ENCODE measurements around the gene PEX5. TPM values are rescaled to one million over a fixed set of nuclear protein-coding genes. Genes with fewer than 3 reads are reported as not detected.

PEX5 gene
- total and polyA plus RNA-seq, 2 of the 8 experiments (the other 6 are each of a cell fraction or from before 2014, with no cell fraction given): 16.8 to 50.5 TPM

DNA sequence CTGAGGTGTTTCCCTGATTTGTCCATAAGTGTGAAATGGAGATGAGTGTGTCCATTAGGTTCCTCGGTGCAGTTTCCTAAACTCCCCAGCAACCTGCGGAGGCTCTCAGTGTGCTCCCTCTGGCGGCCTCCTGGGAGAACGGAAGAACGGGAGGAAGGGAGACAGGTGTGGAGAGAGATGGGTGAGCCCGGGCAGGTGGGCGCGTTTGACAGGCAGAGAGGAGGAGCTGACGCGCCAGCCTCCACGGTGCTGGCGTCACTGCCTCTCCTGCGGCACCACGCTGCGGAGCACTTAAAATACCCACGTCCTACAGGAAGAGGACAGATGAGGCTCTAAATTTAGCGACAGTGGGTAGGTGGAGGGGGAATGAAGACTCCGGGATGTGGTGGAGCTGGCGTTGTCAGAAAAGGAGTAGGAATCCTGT, 26.8 kb upstream of the PEX5 start:
- H3K23ac ChIP-seq (ENCODE audit: insufficient read length): no peak overlapping the region
- H4K8ac ChIP-seq (ENCODE audit: extremely low read depth, insufficient read depth, low read length): no peak overlapping the region
- WGBS, 2 experiments (ENCODE audit: extremely low coverage in 1 of 2, insufficient coverage in 1 of 2, insufficient read length in 1 of 2, insufficient replicate concordance in 2 of 2, low coverage in 1 of 2, low lambda C conversion rate in 2 of 2, missing lambda C conversion rate in 1 of 2): 49% methylated on average over 18 of the region's 19 CpGs; no CpG with 5 or more reads in 1 of the 2 experiments
- no peak overlapping the region for H3K4ac ChIP-seq (replicated peaks; ENCODE audit: insufficient read length, low read depth, low read length)
- no peak overlapping the region for H4K91ac ChIP-seq (replicated peaks; ENCODE audit: insufficient read length, low read length)
- no peaks in the 10 kb centered on the region for H4K20me1 ChIP-seq (replicated peaks in 1 of 2; ENCODE audit: control insufficient read depth in 1 of 2, insufficient read depth in 2 of 2, low read length in 2 of 2)
- peak overlapping the region; percentile 5 to 47; a peak in 2 of 4 replicates for H3K4me2 ChIP-seq (ENCODE audit: insufficient read depth in 1 of 2, low read depth in 2 of 2, low read length in 2 of 2)
- peaks cover 23 to 28% of the 10 kb centered on the region in 2 experiments for H3K9me3 ChIP-seq (ENCODE audit: insufficient read depth in 2 of 2, low read depth in 1 of 2, low read length in 1 of 2)
- H3K56ac ChIP-seq (replicated peaks; ENCODE audit: insufficient read length, low read depth, low read length): no peak overlapping the region
- H2AK5ac ChIP-seq (ENCODE audit: low read depth, low read length): no peak overlapping the region
- H3K23me2 ChIP-seq (ENCODE audit: low read depth, low read length): no peaks in the 10 kb centered on the region; the same call in 1 of the 2 replicates
- H4K5ac ChIP-seq (ENCODE audit: insufficient read length, low read depth, low read length): no peak overlapping the region
- H3K14ac ChIP-seq (ENCODE audit: insufficient read length): no peak overlapping the region
- H2AFZ ChIP-seq (ENCODE audit: low read length): no peak overlapping the region; the same call in 1 of the 2 replicates
- H2BK20ac ChIP-seq (ENCODE audit: low read length): no peak overlapping the region
- no peak overlapping the region for H3K18ac ChIP-seq (ENCODE audit: extremely low read depth, low read length)
- ChIA-PET CTCF (ENCODE audit: partially characterized antibody) (interaction anchor here (0.5 to 6.1 kb wide), 20 partner anchors 9 to 894 kb away, joined by 3 to 71 read pairs (median 4); no protein-coding TSS in a partner anchor), POLR2A (ENCODE audit: partially characterized antibody) (interaction anchor here (0.7 to 2.7 kb wide), 5 partner anchors 9 to 219 kb away, joined by 3 to 11 read pairs (median 5); partner anchors contain the start of genes C12orf57, CLSTN3, PEX5 and RNU7-1)
- no peaks in the 10 kb centered on the region; a peak in 2 of 7 replicates for H3K27me3 ChIP-seq (replicated peaks in 1 of 4; ENCODE audit: control insufficient read depth in 3 of 4, extremely low read depth in 1 of 4, insufficient read depth in 3 of 4, low read length in 3 of 4)
- no peaks in the 10 kb centered on the region for H3K36me3 ChIP-seq (ENCODE audit: control insufficient read depth in 2 of 4, insufficient read depth in 4 of 4, low read length in 3 of 4)
- H3K9ac ChIP-seq (replicated peaks in 1 of 4; ENCODE audit: extremely low read depth in 1 of 4, low read depth in 3 of 4, low read length in 3 of 4): no peak overlapping the region
- H3K79me1 ChIP-seq (ENCODE audit: low read depth, low read length): no peaks in the 10 kb centered on the region; the same call in 1 of the 2 replicates
- H2BK12ac ChIP-seq (ENCODE audit: low read depth, low read length): 0 out of 2 replicates have a peak overlapping the region, but pooled peaks have one; percentile 41
- H2BK5ac ChIP-seq (ENCODE audit: low read depth, low read length): no peak overlapping the region
- no peak overlapping the region; a peak in 1 of 8 replicates for H3K4me3 ChIP-seq (ENCODE audit: extremely low read depth in 1 of 4, insufficient read depth in 2 of 4, low read depth in 3 of 4, low read length in 4 of 4)
- DNase-seq (ENCODE audit: low read depth in 1 of 2, low spot score in 2 of 2): peak; percentile 46 to 70
- H2BK120ac ChIP-seq (replicated peaks; ENCODE audit: low read depth, low read length): no peak overlapping the region
- H3K79me2 ChIP-seq (ENCODE audit: control insufficient read depth in 1 of 2, insufficient read depth in 2 of 2, low read length in 2 of 2): no peaks in the 10 kb centered on the region
- H2BK15ac ChIP-seq (ENCODE audit: low read length): no peak overlapping the region
- no peak for FAIRE-seq
- H3K27ac ChIP-seq (ENCODE audit: low read depth, low read length): no peak overlapping the region
- no peaks in the 10 kb centered on the region for H3K4me1 ChIP-seq (replicated peaks in 1 of 4; ENCODE audit: control insufficient read depth in 3 of 4, insufficient read depth in 4 of 4, low read length in 3 of 4)
- TF ChIP-seq SIN3A (conservative IDR thresholded peaks at IDR 0.05 in 1 of 2, IDR thresholded peaks at IDR 0.05 in 1 of 2; ENCODE audit: low read depth in 1 of 2, low read length in 2 of 2): 0 out of 4 replicates have a peak, but pooled peaks of 1 of the 2 experiments have one; percentile 18
- 0 out of 2 replicates have a peak, but pooled peaks have one; percentile 52 for TF ChIP-seq TCF12 (IDR thresholded peaks at IDR 0.05; ENCODE audit: low read depth, low read length)
- TF ChIP-seq CREB1 (IDR thresholded peaks at IDR 0.05): peak; percentile 66
- TF ChIP-seq YY1 (IDR thresholded peaks at IDR 0.05; ENCODE audit: low read depth, low read length): 0 out of 2 replicates have a peak, but pooled peaks have one; percentile 10
- TF ChIP-seq, protein P1, sequence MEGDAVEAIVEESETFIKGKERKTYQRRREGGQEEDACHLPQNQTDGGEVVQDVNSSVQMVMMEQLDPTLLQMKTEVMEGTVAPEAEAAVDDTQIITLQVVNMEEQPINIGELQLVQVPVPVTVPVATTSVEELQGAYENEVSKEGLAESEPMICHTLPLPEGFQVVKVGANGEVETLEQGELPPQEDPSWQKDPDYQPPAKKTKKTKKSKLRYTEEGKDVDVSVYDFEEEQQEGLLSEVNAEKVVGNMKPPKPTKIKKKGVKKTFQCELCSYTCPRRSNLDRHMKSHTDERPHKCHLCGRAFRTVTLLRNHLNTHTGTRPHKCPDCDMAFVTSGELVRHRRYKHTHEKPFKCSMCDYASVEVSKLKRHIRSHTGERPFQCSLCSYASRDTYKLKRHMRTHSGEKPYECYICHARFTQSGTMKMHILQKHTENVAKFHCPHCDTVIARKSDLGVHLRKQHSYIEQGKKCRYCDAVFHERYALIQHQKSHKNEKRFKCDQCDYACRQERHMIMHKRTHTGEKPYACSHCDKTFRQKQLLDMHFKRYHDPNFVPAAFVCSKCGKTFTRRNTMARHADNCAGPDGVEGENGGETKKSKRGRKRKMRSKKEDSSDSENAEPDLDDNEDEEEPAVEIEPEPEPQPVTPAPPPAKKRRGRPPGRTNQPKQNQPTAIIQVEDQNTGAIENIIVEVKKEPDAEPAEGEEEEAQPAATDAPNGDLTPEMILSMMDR (IDR thresholded peaks at IDR 0.05; ENCODE audit: control extremely low read depth in 1 of 3, insufficient read depth in 1 of 3, low read depth in 1 of 3, low read length in 3 of 3): peak; percentile 66 to 84 (median 74)
- TF ChIP-seq SP4 (IDR thresholded peaks at IDR 0.05; ENCODE audit: low read length): peak; percentile 81; the same call in 1 of the 2 replicates
- TF ChIP-seq RFX5 (IDR thresholded peaks at IDR 0.05; ENCODE audit: borderline replicate concordance, low read depth, low read length): peak; percentile 60; the same call in 1 of the 2 replicates
- TF ChIP-seq RAD21 (IDR thresholded peaks at IDR 0.05 in 1 of 2, conservative IDR thresholded peaks at IDR 0.05 in 1 of 2; ENCODE audit: low read depth in 2 of 2, low read length in 2 of 2): peak; percentile 46 to 52
- TF ChIP-seq TAF7 (optimal IDR thresholded peaks at IDR 0.05; ENCODE audit: borderline replicate concordance, low read depth, low read length): peak; percentile 26
- no peak for TF ChIP-seq POLR2AphosphoS5 (IDR thresholded peaks at IDR 0.05; ENCODE audit: low read depth, low read length)
